K562 (cell line): ENCODE results near the gene OPHN1. TPM values are rescaled to one million over a fixed set of nuclear protein-coding genes. Genes with fewer than 3 reads are reported as not detected.

Experiments
- ATAC-seq: fragments of 200-7000 bp; cut with Tn5 transposase; 3 replicates; pipeline ENCODE4 v1.9.1; 2020; ENCODE audit warnings: moderate library complexity
- BruUV-seq: library from RNA; stranded (reverse); fragments of 400-500 nt; replicated peaks from 2 replicates; lab custom pipeline; 2021; lab: Mats Ljungman, UMichigan
- CTCF ChIA-PET: fragments of 300-600 bp; formaldehyde crosslinking; extraction: SDS; loops from one replicate; lab custom pipeline; 2021; ENCODE audit warnings: low intra/inter-chr PET ratio; lab: Yijun Ruan, JAX
- POLR2A ChIA-PET: fragments of 300-600, 350-650 bp; sonication (Branson Sonifier 250); formaldehyde crosslinking; extraction: SDS; loops from one replicate; lab custom pipeline; 2021; ENCODE audit warnings: antibody characterized with exemption, inconsistent platforms; lab: Yijun Ruan, JAX
- DNase-seq, 4 experiments: peaks; one replicate each; pipeline versions ENCODE4 v3.0.0 to v3.0.0-alpha.2; 2011 to 2018; ENCODE audit warnings: low spot score in 3 of 4, mixed read lengths in 3 of 4; ENCODE audit errors: extremely low read depth in 1 of 4
- FAIRE-seq: peaks from 2 replicates; lab custom pipeline; 2011; peaks lifted over from hg19 to GRCh38; lab: Jason Lieb, UNC
- H2AFZ ChIP-seq: 2 replicates; pipeline ENCODE4 v1.6.0; 2011; ENCODE audit warnings: low read depth, low read length, control low read depth, inconsistent platforms
- H3K27ac ChIP-seq: fragments of 200-600 bp; 3 replicates; pipeline ENCODE4 v1.8.0; 2011; ENCODE audit warnings: low read depth, mild to moderate bottlenecking, control low read depth, inconsistent platforms, low read length, moderate library complexity, mixed read lengths; ENCODE audit errors: extremely low read depth
- H3K27me3 ChIP-seq, 2 experiments: fragments of 300-600 bp in 1 of 2; 2 replicates in 1 of 2; 3 replicates in 1 of 2; pipeline versions ENCODE4 v1.6.0 to v1.8.0; 2011; ENCODE audit warnings: inconsistent platforms in 2 of 2, low read length in 2 of 2, mild to moderate bottlenecking in 1 of 2, mixed read lengths in 1 of 2, moderate library complexity in 1 of 2; ENCODE audit not compliant: control insufficient read depth in 2 of 2, insufficient read depth in 2 of 2
- H3K36me3 ChIP-seq: fragments of 300-600 bp; 3 replicates; pipeline ENCODE4 v1.8.0; 2011; ENCODE audit warnings: mild to moderate bottlenecking, low read length, inconsistent platforms; ENCODE audit not compliant: control insufficient read depth, insufficient read depth
- H3K4me1 ChIP-seq, 2 experiments: fragments of 200-600 bp in 1 of 2; replicated peaks in 1 of 2; 2 replicates in 1 of 2; 3 replicates in 1 of 2; pipeline versions ENCODE4 v1.5.1 to v1.8.0; 2011; ENCODE audit warnings: inconsistent platforms in 2 of 2, low read length in 2 of 2, mild to moderate bottlenecking in 1 of 2, mixed read lengths in 1 of 2, moderate library complexity in 1 of 2; ENCODE audit not compliant: control insufficient read depth in 2 of 2, insufficient read depth in 2 of 2
- H3K4me2 ChIP-seq: 2 replicates; pipeline ENCODE4 v1.6.1; 2011; ENCODE audit warnings: low read length, control low read depth, inconsistent platforms, mixed read lengths; ENCODE audit not compliant: insufficient read depth
- H3K4me3 ChIP-seq: fragments of 200-600 bp; sonication (generic), shearing (Covaris generic); 2 replicates; pipeline ENCODE4 v1.5.1; 2016; ENCODE audit warnings: control low read depth, inconsistent platforms
- H3K79me2 ChIP-seq: fragments of 200-600 bp; 3 replicates; pipeline ENCODE4 v1.8.0; 2011; ENCODE audit warnings: low read length, inconsistent platforms; ENCODE audit not compliant: control insufficient read depth, insufficient read depth
- H3K9ac ChIP-seq, 2 experiments: 2 replicates each; pipeline versions ENCODE4 v1.6.0 to v1.6.1; 2011; ENCODE audit warnings: low read depth in 2 of 2, low read length in 2 of 2, control low read depth in 1 of 2, inconsistent platforms in 1 of 2, mild to moderate bottlenecking in 1 of 2, mixed read lengths in 1 of 2; ENCODE audit not compliant: insufficient read depth in 1 of 2
- H3K9me1 ChIP-seq: one replicate; pipeline ENCODE4 v1.6.0; 2011; ENCODE audit warnings: inconsistent platforms, mild to moderate bottlenecking, low read length, moderate library complexity; ENCODE audit not compliant: control insufficient read depth, insufficient read depth
- H3K9me3 ChIP-seq: replicated peaks from 2 replicates; pipeline ENCODE4 v1.5.1; 2011; ENCODE audit warnings: low read depth, low read length, inconsistent platforms; ENCODE audit not compliant: control insufficient read depth, insufficient read depth
- H4K20me1 ChIP-seq: replicated peaks from 2 replicates; pipeline ENCODE4 v1.6.1; 2011; ENCODE audit warnings: low read length, inconsistent platforms, mixed read lengths; ENCODE audit not compliant: control insufficient read depth, insufficient read depth
- DEAF1 ChIP-seq: fragments of 450-650 bp; formaldehyde crosslinking; IDR thresholded peaks from 2 replicates; pipeline ENCODE4 v1.4.0; 2020; ENCODE audit warnings: mild to moderate bottlenecking, moderate library complexity
- MNT ChIP-seq, 2 experiments: fragments of 450-650 bp; conservative IDR thresholded peaks; 2 replicates each; pipeline ENCODE4 v1.6.1; 2017; ENCODE audit warnings: mild to moderate bottlenecking in 2 of 2, moderate library complexity in 2 of 2
- NR2F6 ChIP-seq: fragments of 450-650 bp; formaldehyde crosslinking; IDR thresholded peaks from 2 replicates; pipeline ENCODE4 v1.4.0; 2020; ENCODE audit warnings: mild to moderate bottlenecking
- SRSF9 ChIP-seq: fragments of 200-400 bp; formaldehyde crosslinking; IDR thresholded peaks from 2 replicates; pipeline ENCODE4 v1.6.1; 2017; ENCODE audit warnings: low read depth, low read length, borderline replicate concordance
- ZNF24 ChIP-seq: fragments of 450-650 bp; IDR thresholded peaks from 2 replicates; pipeline ENCODE4 v1.6.1; 2016
- ZNF253 ChIP-seq: fragments of 250-450 bp; sonication (Bioruptor Pico); conservative IDR thresholded peaks from 2 replicates; pipeline ENCODE4 v1.6.1; 2021; ENCODE audit warnings: mild to moderate bottlenecking
- in situ Hi-C: fragments of 300-500 bp; cut with MboI; formaldehyde crosslinking; loops from 4 replicates; pipeline ENCODE4 v1.15.0; 2018; ENCODE audit warnings: inconsistent platforms, mixed read lengths
- intact Hi-C: fragments of 100-400 bp; cut with micrococcal nuclease; formaldehyde crosslinking; loops from 2 replicates; pipeline ENCODE4 v1.14.2; 2022
- polyA plus RNA-seq, 8 experiments: library from polyadenylated mRNA; depleted of rRNA in 4 of 8; stranded (reverse) in 5 of 8; unstranded in 3 of 8; fragments of >200 nt; fragmentation: Nextera tagmentation in 2 of 8; fragmentation: Illumina TruSeq in 1 of 8; extraction: Ambion mirVana in 2 of 8; extraction: Trizol in 1 of 8; gene quantifications; 2 replicates each; pipeline versions ENCODE4 v1.2.1 to v1.2.3, GENCODE V29; 2011 to 2014; ENCODE audit warnings: inconsistent platforms in 1 of 8, missing spikeins in 1 of 8
- total RNA-seq, 7 experiments: library from RNA; depleted of rRNA in 6 of 7; stranded (reverse); fragments of >200 nt in 6 of 7; fragmentation: Illumina TruSeq in 2 of 7; extraction: Trizol in 2 of 7; gene quantifications; 2 replicates each; pipeline versions ENCODE4 v1.2.1 to v1.2.3, GENCODE V29; 2011 to 2021; ENCODE audit warnings: low replicate concordance in 1 of 7

OPHN1 gene
- total and polyA plus RNA-seq, 9 of the 15 experiments (the other 6 are each of a cell fraction or from before 2014, with no cell fraction given): 0.28 to 1.8 (median 1.0) TPM

- H3K9ac ChIP-seq: no peak overlapping the region
- no peaks in the 10 kb centered on the region for H3K9me3 ChIP-seq
- BruUV-seq: no TSS peak
- no peak for DNase-seq
- H3K36me3 ChIP-seq: no peaks in the 10 kb centered on the region
- H4K20me1 ChIP-seq: no peaks in the 10 kb centered on the region
- no peaks in the 10 kb centered on the region for H3K9me1 ChIP-seq
- CTCF ChIA-PET: no interaction called here
- H2AFZ ChIP-seq: no peak overlapping the region
- no peaks in the 10 kb centered on the region for H3K4me1 ChIP-seq
- H3K27me3 ChIP-seq: no peaks in the 10 kb centered on the region
- H3K27ac ChIP-seq: no peak overlapping the region
- H3K4me2 ChIP-seq: no peak overlapping the region
- H3K4me3 ChIP-seq: no peak overlapping the region
- H3K79me2 ChIP-seq: no peaks in the 10 kb centered on the region
- POLR2A ChIA-PET: no interaction called here
- no peak for FAIRE-seq
- ATAC-seq: no peak
- TF ChIP-seq NR2F6 (CRISPR knock-in tag) (no peak), ZNF24 (no peak), MNT (conservative IDR thresholded peaks at IDR 0.05) (no peak), SRSF9 (no peak), ZNF253 (no peak), DEAF1 (CRISPR knock-in tag) (no peak)
- intact Hi-C loops: no loop called here
- in situ Hi-C loops: no loop called here
These were observed 355.9 kb downstream of the OPHN1 start for GRCh38 chrX:68077378-68077777.
